Common myeloid progenitor, CD34-positive (primary cell): Measurements from ENCODE around the gene MOCS2.
"Not testable (repeated sequence)": the region's sequence is repeated elsewhere in the genome, so short reads cannot be mapped to it uniquely, and the experiment has no call there.

Source experiments
- CTCF ChIA-PET: fragments of 350-600 bp; sonication (Branson Sonifier 250); formaldehyde crosslinking; loops from one replicate; lab custom pipeline; 2021; ENCODE audit warnings: antibody characterized with exemption; lab: Charles Lee
- POLR2A ChIA-PET: fragments of 350-600 bp; sonication (Branson Sonifier 250); formaldehyde crosslinking; loops from one replicate; lab custom pipeline; 2021; ENCODE audit warnings: antibody characterized with exemption; lab: Charles Lee
- DNase-seq, 3 donors: peaks; one replicate each; pipeline versions ENCODE4 v3.0.0 to v3.0.0-alpha.2; 2013
- H3K27ac ChIP-seq, 2 experiments: 1 replicate in 1 of 2; 2 replicates in 1 of 2; pipeline ENCODE4 v1.7.0; 2013; ENCODE audit warnings: inconsistent platforms in 2 of 2, low read length in 2 of 2, mild to moderate bottlenecking in 2 of 2, low read depth in 1 of 2, moderate library complexity in 1 of 2; ENCODE audit not compliant: severe bottlenecking in 2 of 2, insufficient read depth in 1 of 2, poor library complexity in 1 of 2
- H3K27me3 ChIP-seq, 5 experiments: replicated peaks in 2 of 5; 1 replicate in 3 of 5; 2 replicates in 2 of 5; pipeline versions ENCODE4 v1.6.1 to v1.7.0; 2013; ENCODE audit warnings: low read length in 4 of 5, mild to moderate bottlenecking in 2 of 5, moderate library complexity in 2 of 5, inconsistent platforms in 1 of 5; ENCODE audit not compliant: insufficient read depth in 5 of 5, control insufficient read depth in 4 of 5
- H3K36me3 ChIP-seq, 4 experiments: 1 replicate in 2 of 4; 2 replicates in 2 of 4; pipeline versions ENCODE4 v1.6.1 to v1.7.0; 2013; ENCODE audit warnings: low read length in 3 of 4, control low read depth in 1 of 4, mild to moderate bottlenecking in 1 of 4; ENCODE audit not compliant: control insufficient read depth in 4 of 4, insufficient read depth in 4 of 4
- H3K4me1 ChIP-seq, 4 experiments: 1 replicate in 3 of 4; 2 replicates in 1 of 4; pipeline versions ENCODE4 v1.6.1 to v1.7.1; 2013; ENCODE audit warnings: low read length in 3 of 4, mild to moderate bottlenecking in 3 of 4, control low read depth in 1 of 4, inconsistent platforms in 1 of 4, moderate library complexity in 1 of 4; ENCODE audit not compliant: control insufficient read depth in 4 of 4, insufficient read depth in 4 of 4; ENCODE audit errors: control extremely low read depth in 1 of 4
- H3K4me3 ChIP-seq, 7 experiments: 1 replicate in 4 of 7; 2 replicates in 3 of 7; pipeline versions ENCODE4 v1.5.1 to v1.7.0; 2013; ENCODE audit warnings: mild to moderate bottlenecking in 7 of 7, low read length in 6 of 7, moderate library complexity in 6 of 7, inconsistent platforms in 2 of 7, low read depth in 2 of 7, control low read depth in 1 of 7; ENCODE audit not compliant: insufficient read depth in 4 of 7, control insufficient read depth in 1 of 7; ENCODE audit errors: extremely low read depth in 1 of 7
- H3K9me3 ChIP-seq, 5 experiments: 1 replicate in 4 of 5; 2 replicates in 1 of 5; pipeline versions ENCODE4 v1.6.1 to v1.7.1; 2013; ENCODE audit warnings: low read length in 4 of 5, mild to moderate bottlenecking in 2 of 5, inconsistent platforms in 1 of 5, low read depth in 1 of 5, moderate library complexity in 1 of 5; ENCODE audit not compliant: control insufficient read depth in 4 of 5, insufficient read depth in 2 of 5; ENCODE audit errors: control extremely low read depth in 1 of 5
- WGBS: methylation state at CpG from one replicate; pipeline ENCODE4 v1.1.5; 2013; ENCODE audit not compliant: insufficient coverage; 5-methylcytosine and 5-hydroxymethylcytosine counted together

The MOCS2 gene

DNA sequence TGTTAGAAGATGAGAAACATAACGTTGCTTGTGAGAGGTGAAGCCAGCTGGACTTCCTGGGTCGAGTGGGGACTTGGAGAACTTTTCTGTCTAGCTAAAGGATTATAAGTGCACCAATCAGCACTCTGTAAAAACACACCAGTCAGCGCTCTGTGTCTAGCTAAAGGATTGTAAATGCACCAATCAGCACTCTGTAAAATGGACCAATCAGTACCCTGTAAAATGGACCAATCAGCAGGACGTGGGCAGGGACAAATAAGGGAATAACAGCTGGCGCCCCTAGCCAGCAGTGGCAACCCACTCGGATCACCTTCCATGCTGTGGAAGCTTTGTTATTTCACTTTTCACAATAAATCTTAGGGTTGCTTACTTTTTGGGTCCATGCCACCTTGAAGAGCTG is 2.8 kb upstream of the MOCS2 start:
- H3K9me3 ChIP-seq, H3K4me3 ChIP-seq, H3K36me3 ChIP-seq, POLR2A ChIA-PET, H3K27ac ChIP-seq, H3K27me3 ChIP-seq, DNase-seq: not testable (repeated sequence)
- peaks cover 6 to 19% (median 15%) of the 10 kb centered on the region in 4 experiments for H3K4me1 ChIP-seq
- WGBS, result 98% methylated on average over 5 of the region's 6 CpGs
- CTCF ChIA-PET, result interaction anchor here (0.7 kb wide), 1 partner anchor 1738 kb away, joined by 3 read pairs; no protein-coding TSS in a partner anchor

DNA sequence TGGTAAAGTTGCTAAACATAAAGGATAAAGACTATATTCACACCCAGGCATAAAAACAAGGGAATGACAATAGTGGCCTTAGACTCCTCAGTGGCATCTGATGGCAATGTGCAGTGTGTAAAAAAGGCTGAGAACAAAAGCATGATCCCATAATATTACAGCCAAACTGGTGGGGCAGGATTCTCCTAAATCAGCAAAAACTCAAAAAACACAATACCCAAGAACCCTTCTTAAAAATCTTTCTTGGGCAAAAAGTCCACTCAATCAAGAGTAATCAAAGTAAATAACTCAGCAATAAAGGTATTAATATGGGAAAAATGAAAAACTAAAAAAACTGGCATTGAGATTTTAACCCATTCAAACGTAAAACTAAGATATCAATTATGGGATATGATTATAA is 1.6 kb upstream of the MOCS2 start:
- ChIA-PET CTCF (interaction anchor here (0.6 kb wide), 1 partner anchor 162 kb away, joined by 3 read pairs; no protein-coding TSS in a partner anchor), POLR2A (no interaction called here)
- WGBS, result no CpG with 5 or more reads among the region's 1 CpG
- no peak overlapping the region for H3K4me3 ChIP-seq
- peaks cover 0 to 6% (median 2%) of the 10 kb centered on the region in 4 experiments for H3K36me3 ChIP-seq
- no peak for DNase-seq
- H3K27me3 ChIP-seq, result no peaks in the 10 kb centered on the region
- peaks cover 6 to 19% (median 15%) of the 10 kb centered on the region in 4 experiments for H3K4me1 ChIP-seq
- H3K9me3 ChIP-seq, result no peaks in the 10 kb centered on the region
- no peak overlapping the region for H3K27ac ChIP-seq

DNA sequence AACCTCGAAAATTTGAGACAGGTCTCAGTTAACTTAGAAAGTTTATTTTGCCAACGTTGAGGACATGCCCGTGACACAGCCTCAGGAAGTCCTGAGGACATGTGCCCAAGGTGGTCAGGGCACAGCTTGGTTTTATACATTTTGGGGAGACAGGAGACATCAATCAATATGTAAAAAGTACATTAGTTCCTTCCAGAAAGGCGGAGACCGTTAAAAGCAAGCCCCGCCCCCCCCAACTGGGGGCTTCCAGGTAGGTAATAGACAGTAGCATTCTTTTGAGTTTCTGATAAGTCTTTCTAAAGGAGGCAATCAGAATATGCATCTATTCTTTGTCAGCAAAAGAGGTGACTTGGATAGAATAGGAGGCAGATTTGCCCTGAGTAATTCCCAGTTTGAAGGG is 599 bp upstream of the MOCS2 start:
- H3K27ac ChIP-seq, result peak overlapping the region; percentile 48 to 66
- ChIA-PET CTCF (interaction anchor here (1.1 to 1.3 kb wide), 2 partner anchors 10 to 16 kb away, joined by 3 to 4 read pairs; no protein-coding TSS in a partner anchor), POLR2A (no interaction called here)
- peak in 1 of 3 donors; percentile 6 for DNase-seq
- H3K36me3 ChIP-seq, result peaks cover 0 to 9% (median 2%) of the 10 kb centered on the region in 4 experiments
- WGBS, result 0% methylated on average over 6 of the region's 6 CpGs
- H3K9me3 ChIP-seq, result no peaks in the 10 kb centered on the region
- peak overlapping the region; percentile 62 to 97 (median 86) for H3K4me3 ChIP-seq
- H3K27me3 ChIP-seq, result no peaks in the 10 kb centered on the region
- peaks cover 6 to 19% (median 15%) of the 10 kb centered on the region in 4 experiments for H3K4me1 ChIP-seq

DNA sequence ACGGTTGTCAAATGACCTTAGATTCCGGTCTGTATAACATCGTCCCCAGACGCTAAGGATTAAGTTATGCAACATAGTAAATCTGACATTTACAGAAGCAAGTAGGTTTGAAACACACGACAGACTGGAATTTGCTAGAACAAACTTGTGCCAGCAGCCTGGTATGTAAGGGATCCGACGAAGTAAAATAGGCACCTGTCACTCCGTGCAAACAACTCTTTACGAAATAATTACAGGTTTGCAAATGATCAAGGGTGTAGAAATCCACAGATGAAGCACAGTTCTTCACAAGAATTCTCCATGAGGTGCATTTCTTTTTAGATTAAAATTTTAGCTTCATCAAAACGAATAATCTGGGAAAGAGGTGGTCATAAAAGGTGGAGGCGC is 508 bp downstream of the MOCS2 start:
- DNase-seq, result peak in 2 of 3 donors; percentile 34 to 53
- Histone ChIP-seq H3K27ac (peak overlapping the region; percentile 29 to 66), H3K36me3 (peaks cover 0 to 13% (median 4%) of the 10 kb centered on the region in 4 experiments), H3K9me3 (no peaks in the 10 kb centered on the region), H3K4me1 (peaks cover 6 to 19% (median 15%) of the 10 kb centered on the region in 4 experiments), H3K27me3 (no peaks in the 10 kb centered on the region), H3K4me3 (peak overlapping the region; percentile 62 to 97 (median 86))
- ChIA-PET CTCF (interaction anchor here (1.1 to 1.3 kb wide), 2 partner anchors 9 to 17 kb away, joined by 3 to 4 read pairs; no protein-coding TSS in a partner anchor), POLR2A (no interaction called here)
- 0% methylated on average over 5 of the region's 11 CpGs for WGBS

GRCh38 chr5:53105611-53106300 is 3.8 kb downstream of the MOCS2 start:
- no CpG with 5 or more reads among the region's 5 CpGs for WGBS
- no peak overlapping the region for H3K27ac ChIP-seq
- no peak overlapping the region for H3K4me3 ChIP-seq
- no peak for DNase-seq
- ChIA-PET POLR2A (no interaction called here), CTCF (interaction anchor here (1.0 to 1.4 kb wide), 3 partner anchors 8 to 1124 kb away, joined by 3 to 4 read pairs (median 3); no protein-coding TSS in a partner anchor)
- H3K9me3 ChIP-seq, result no peaks in the 10 kb centered on the region
- peaks cover 0 to 27% (median 14%) of the 10 kb centered on the region in 4 experiments for H3K36me3 ChIP-seq
- peaks cover 6 to 17% (median 14%) of the 10 kb centered on the region in 4 experiments for H3K4me1 ChIP-seq
- H3K27me3 ChIP-seq, result no peaks in the 10 kb centered on the region

DNA sequence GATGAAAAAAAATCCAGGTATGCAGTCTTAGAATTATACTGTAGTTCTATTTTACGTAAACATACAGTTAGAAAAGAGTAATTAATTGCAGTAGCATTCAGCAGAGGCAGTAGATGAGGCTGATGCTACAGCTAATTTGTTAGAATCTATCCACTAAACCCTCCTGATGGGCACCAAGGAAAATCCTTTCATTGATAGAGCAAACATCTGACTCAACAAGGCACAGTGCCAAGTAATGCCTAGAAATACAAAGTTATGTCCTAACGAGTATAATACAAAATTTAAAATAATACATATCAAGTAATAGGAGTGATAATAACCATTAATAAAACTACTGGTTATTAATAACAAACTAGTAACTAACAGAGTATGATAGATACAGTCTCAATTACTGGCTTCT is 9.0 kb downstream of the MOCS2 start:
- H3K9me3 ChIP-seq, result no peaks in the 10 kb centered on the region
- H3K27me3 ChIP-seq, result no peaks in the 10 kb centered on the region
- 100% methylated on average over 1 of the region's 2 CpGs for WGBS
- ChIA-PET CTCF (interaction anchor here (7.5 kb wide), 1 partner anchor 154 kb away, joined by 124 read pairs; no protein-coding TSS in a partner anchor), POLR2A (no interaction called here)
- H3K4me3 ChIP-seq, result no peak overlapping the region
- H3K36me3 ChIP-seq, result peaks cover 5 to 49% (median 31%) of the 10 kb centered on the region in 4 experiments
- no peak overlapping the region for H3K27ac ChIP-seq
- DNase-seq, result no peak
- H3K4me1 ChIP-seq, result no peaks in the 10 kb centered on the region

DNA sequence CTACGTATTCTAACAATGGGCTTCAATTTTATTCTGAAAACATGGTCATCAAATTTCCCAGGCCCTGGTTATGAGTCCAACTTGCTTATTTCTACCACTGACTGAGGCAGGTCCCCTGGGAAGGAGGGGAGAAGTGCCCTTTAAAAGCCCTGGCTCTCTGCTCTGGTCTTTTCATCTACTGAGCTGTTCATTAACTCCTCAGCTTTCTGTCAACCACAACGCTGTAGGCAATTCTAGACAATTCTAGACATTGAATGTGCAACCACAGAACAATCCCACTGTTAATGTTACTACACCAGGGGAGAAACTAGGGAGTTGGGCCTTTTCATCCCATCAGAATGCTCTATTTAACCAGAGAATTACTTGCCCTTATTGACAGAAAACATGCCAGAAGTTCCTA is 10.0 kb downstream of the MOCS2 start:
- 80% methylated on average over 1 of the region's 2 CpGs for WGBS
- Histone ChIP-seq H3K27me3 (no peaks in the 10 kb centered on the region), H3K27ac (no peak overlapping the region), H3K36me3 (peaks cover 5 to 44% (median 30%) of the 10 kb centered on the region in 4 experiments), H3K9me3 (no peaks in the 10 kb centered on the region), H3K4me1 (no peaks in the 10 kb centered on the region), H3K4me3 (no peak overlapping the region)
- ChIA-PET CTCF (interaction anchor here (1.0 to 7.5 kb wide), 4 partner anchors 10 to 153 kb away, joined by 3 to 124 read pairs (median 4); partner anchors contain the start of gene MOCS2), POLR2A (no interaction called here)
- DNase-seq, result no peak
